HepG2 (cell line): ENCODE data around the gene CCDC197. TPM values are rescaled to one million over a fixed set of nuclear protein-coding genes. Genes with fewer than 3 reads are reported as not detected.
A peak's percentile ranks its signal among the peaks of the same experiment; 100 is the strongest.

Experiments
- ATAC-seq: fragments of 200-7000 bp; cut with Tn5 transposase; 3 replicates; pipeline ENCODE4 v1.9.1; 2020; ENCODE audit warnings: mild to moderate bottlenecking, moderate library complexity
- BruUV-seq: library from RNA; stranded (reverse); fragments of 400-500 nt; replicated peaks from 2 replicates; lab custom pipeline; 2021; lab: Mats Ljungman, UMichigan
- CTCF ChIA-PET: fragments of 300-600 bp; formaldehyde crosslinking; extraction: SDS; loops from one replicate; lab custom pipeline; 2021; ENCODE audit warnings: low total read pairs, inconsistent platforms, low intra/inter-chr PET ratio; lab: Yijun Ruan, JAX
- POLR2A ChIA-PET: fragments of 350-600 bp; sonication (Branson Sonifier 250); formaldehyde crosslinking; loops from one replicate; lab custom pipeline; 2020; ENCODE audit warnings: antibody characterized with exemption, inconsistent platforms; lab: Yijun Ruan, JAX
- DNase-seq: peaks from one replicate; pipeline ENCODE4 v3.0.0-alpha.2; 2015; ENCODE audit warnings: low spot score
- FAIRE-seq: peaks from 3 replicates; lab custom pipeline; 2011; peaks lifted over from hg19 to GRCh38; lab: Jason Lieb, UNC
- H2AFZ ChIP-seq: one replicate; pipeline ENCODE4 v1.6.1; 2011; ENCODE audit warnings: low read length, inconsistent platforms
- H3K27ac ChIP-seq: fragments of 300-600 bp; 3 replicates; pipeline ENCODE4 v1.8.0; 2011; ENCODE audit warnings: mixed run types, mild to moderate bottlenecking, mixed read lengths, low read length, inconsistent platforms; ENCODE audit not compliant: insufficient read depth; ENCODE audit errors: extremely low read length
- H3K27me3 ChIP-seq, 2 experiments: fragments of 200-600 bp in 1 of 2; 2 replicates in 1 of 2; 3 replicates in 1 of 2; pipeline versions ENCODE4 v1.6.0 to v1.8.0; 2011; ENCODE audit warnings: low read length in 2 of 2, mild to moderate bottlenecking in 2 of 2, moderate library complexity in 2 of 2, inconsistent platforms in 1 of 2; ENCODE audit not compliant: insufficient read depth in 2 of 2, control insufficient read depth in 1 of 2
- H3K36me3 ChIP-seq, 2 experiments: fragments of 200-600 bp in 1 of 2; replicated peaks in 1 of 2; 2 replicates in 1 of 2; 3 replicates in 1 of 2; pipeline versions ENCODE4 v1.5.1 to v1.8.0; 2011; ENCODE audit warnings: low read length in 2 of 2, inconsistent platforms in 1 of 2; ENCODE audit not compliant: insufficient read depth in 2 of 2, control insufficient read depth in 1 of 2
- H3K4me1 ChIP-seq: 2 replicates; pipeline ENCODE4 v1.5.1; 2012; ENCODE audit warnings: low read length, inconsistent platforms; ENCODE audit not compliant: insufficient read depth
- H3K4me2 ChIP-seq: 2 replicates; pipeline ENCODE4 v1.6.0; 2011; ENCODE audit warnings: low read depth, low read length, inconsistent platforms
- H3K4me3 ChIP-seq, 3 experiments: fragments of 200-600 bp in 1 of 3; sonication (generic), shearing (Covaris generic) in 1 of 3; replicated peaks in 1 of 3; 2 replicates each; pipeline ENCODE4 v1.5.1; 2011 to 2016; ENCODE audit warnings: low read length in 3 of 3, inconsistent platforms in 2 of 3, low read depth in 2 of 3, mild to moderate bottlenecking in 2 of 3, control low read depth in 1 of 3, mixed read lengths in 1 of 3; ENCODE audit not compliant: insufficient read depth in 1 of 3
- H3K79me2 ChIP-seq: one replicate; pipeline ENCODE4 v1.6.1; 2011; ENCODE audit warnings: low read length, inconsistent platforms; ENCODE audit not compliant: insufficient read depth
- H3K9ac ChIP-seq: 2 replicates; pipeline ENCODE4 v1.6.0; 2011; ENCODE audit warnings: mild to moderate bottlenecking, low read depth, low read length, inconsistent platforms; ENCODE audit not compliant: insufficient read depth
- H3K9me3 ChIP-seq: 2 replicates; pipeline ENCODE4 v1.5.1; 2012; ENCODE audit warnings: mild to moderate bottlenecking, low read length
- H4K20me1 ChIP-seq: 2 replicates; pipeline ENCODE4 v1.6.0; 2011; ENCODE audit warnings: inconsistent platforms, mild to moderate bottlenecking, low read length, moderate library complexity; ENCODE audit not compliant: insufficient read depth
- HNF1A ChIP-seq, 2 experiments: sonication (generic) in 1 of 2; formaldehyde crosslinking in 1 of 2; IDR thresholded peaks; 2 replicates each; pipeline versions ENCODE4 v1.4.0 to v1.6.1; 2016 to 2020; ENCODE audit warnings: borderline replicate concordance in 1 of 2, low read depth in 1 of 2, mild to moderate bottlenecking in 1 of 2, missing genetic modification reagents in 1 of 2
- MTA1 ChIP-seq: sonication (generic); formaldehyde crosslinking; IDR thresholded peaks from 2 replicates; pipeline ENCODE4 v1.4.0; 2020; ENCODE audit warnings: missing genetic modification reagents, mild to moderate bottlenecking, borderline replicate concordance
- NAIF1 ChIP-seq: sonication (generic); formaldehyde crosslinking; IDR thresholded peaks from 2 replicates; pipeline ENCODE4 v1.5.0; 2020; ENCODE audit warnings: mild to moderate bottlenecking, missing genetic modification reagents, borderline replicate concordance
- THAP7 ChIP-seq: sonication (generic); formaldehyde crosslinking; IDR thresholded peaks from 2 replicates; pipeline ENCODE4 v1.8.1; 2023; ENCODE audit warnings: mild to moderate bottlenecking, missing genetic modification reagents
- YEATS4 ChIP-seq: sonication (generic); formaldehyde crosslinking; IDR thresholded peaks from 2 replicates; pipeline ENCODE4 v1.4.0; 2020; ENCODE audit warnings: missing genetic modification reagents, borderline replicate concordance
- ZHX2 ChIP-seq, 2 experiments: sonication (generic) in 1 of 2; formaldehyde crosslinking in 1 of 2; IDR thresholded peaks; 2 replicates each; pipeline versions ENCODE4 v1.6.1 to v1.9.0; 2014 to 2022; ENCODE audit warnings: antibody characterized with exemption in 1 of 2, borderline replicate concordance in 1 of 2, inconsistent platforms in 1 of 2, low read depth in 1 of 2, missing genetic modification reagents in 1 of 2
- ZMYM3 ChIP-seq: sonication (generic); formaldehyde crosslinking; IDR thresholded peaks from 2 replicates; pipeline ENCODE4 v1.5.1; 2020; ENCODE audit warnings: mild to moderate bottlenecking, missing genetic modification reagents
- ZNF138 ChIP-seq: sonication (generic); formaldehyde crosslinking; IDR thresholded peaks from 2 replicates; pipeline ENCODE4 v1.5.0; 2020; ENCODE audit warnings: mild to moderate bottlenecking, low read depth, missing genetic modification reagents
- ZNF652 ChIP-seq: IDR thresholded peaks from 2 replicates; pipeline ENCODE4 v1.6.1; 2016; ENCODE audit warnings: low read depth, borderline replicate concordance
- ZNF883 ChIP-seq: sonication (generic); formaldehyde crosslinking; IDR thresholded peaks from 2 replicates; pipeline ENCODE4 v1.5.1; 2020; ENCODE audit warnings: mild to moderate bottlenecking, missing genetic modification reagents; ENCODE audit errors: not compliant biosample characterization
- WGBS: methylation state at CpG from one replicate; pipeline ENCODE4 v1.1.6; 2017; ENCODE audit warnings: low lambda C conversion rate; 5-methylcytosine and 5-hydroxymethylcytosine counted together
- in situ Hi-C: cut with HindIII; loops from 2 replicates; pipeline ENCODE4 v1.10.0; 2017; ENCODE audit warnings: low pct_unique_long_range_greater_than_20kb; ENCODE audit not compliant: extremely low pct_ligation_motif_present
- intact Hi-C: fragments of 100-400 bp; cut with micrococcal nuclease; formaldehyde crosslinking; loops from one replicate; pipeline ENCODE4 v1.10.0; 2022; ENCODE audit not compliant: unreplicated experiment
- polyA plus RNA-seq, 8 experiments: library from polyadenylated mRNA; depleted of rRNA in 3 of 8; stranded (reverse) in 7 of 8; unstranded in 1 of 8; fragments of >200 nt; fragmentation: Illumina TruSeq in 4 of 8; extraction: Trizol in 4 of 8; gene quantifications; 2 replicates each; pipeline versions ENCODE4 v1.2.1 to v1.2.3, GENCODE V29; 2011 to 2016; ENCODE audit warnings: low read depth in 4 of 8, missing spikeins in 1 of 8, mixed read lengths in 1 of 8; ENCODE audit not compliant: insufficient read depth in 1 of 8
- total RNA-seq, 5 experiments: library from RNA; depleted of rRNA; stranded (reverse); fragments of >200 nt; fragmentation: Illumina TruSeq; extraction: Trizol; gene quantifications; 2 replicates each; pipeline ENCODE4 v1.2.3, GENCODE V29; 2016; ENCODE audit warnings: low read depth in 1 of 5

The CCDC197 gene
- total and polyA plus RNA-seq, 2 of the 13 experiments (the other 11 are each of a cell fraction or from before 2014, with no cell fraction given): 0.11 to 0.13 TPM

- Histone ChIP-seq H3K9me3 (no peaks in the 10 kb centered on the region), H3K36me3 (no peaks in the 10 kb centered on the region), H2AFZ (peak overlapping the region; percentile 62), H3K4me2 (peak overlapping the region; percentile 98), H4K20me1 (no peaks in the 10 kb centered on the region), H3K4me3 (peak overlapping the region; percentile 25 to 66 (median 58)), H3K27me3 (no peaks in the 10 kb centered on the region), H3K9ac (peak overlapping the region; percentile 44), H3K27ac (no peak overlapping the region), H3K79me2 (no peaks in the 10 kb centered on the region), H3K4me1 (peaks cover 68% of the 10 kb centered on the region)
- FAIRE-seq (no peak), DNase-seq (no peak), ATAC-seq (peak; percentile 45)
- POLR2A ChIA-PET: interaction anchor here (2.2 to 2.4 kb wide), 2 partner anchors 12 to 13 kb away, joined by 11 to 14 read pairs; no protein-coding TSS in a partner anchor
- in situ Hi-C loops (no loop called here), intact Hi-C loops (loop anchor here (1.0 to 10.0 kb wide), 2 partner anchors 16 to 181 kb away; no protein-coding TSS in a partner anchor)
- BruUV-seq: no TSS peak
- WGBS: 36% methylated on average over 12 of the region's 18 CpGs
- CTCF ChIA-PET: interaction anchor here (0.8 to 2.0 kb wide), 5 partner anchors 14 to 49 kb away, joined by 3 to 23 read pairs (median 4); no protein-coding TSS in a partner anchor
- no peak for TF ChIP-seq ZNF138 (CRISPR knock-in tag)
- TF ChIP-seq ZMYM3 (CRISPR knock-in tag): peak; percentile 46; the same call in 1 of the 2 replicates
- TF ChIP-seq ZNF652 (CRISPR knock-in tag): no peak
- peak; percentile 66 for TF ChIP-seq ZNF883 (CRISPR knock-in tag)
- TF ChIP-seq THAP7 (CRISPR knock-in tag): 0 out of 2 replicates have a peak, but pooled peaks have one; percentile 46
- TF ChIP-seq MTA1: no peak
- no peak for TF ChIP-seq ZHX2 (IDR thresholded peaks at IDR 0.05; ENCODE audit: low read depth)
- TF ChIP-seq ZHX2 (CRISPR knock-in tag; IDR thresholded peaks at IDR 0.05; ENCODE audit: borderline replicate concordance): no peak
- TF ChIP-seq HNF1A (IDR thresholded peaks at IDR 0.05; ENCODE audit: low read depth): no peak
- TF ChIP-seq HNF1A (CRISPR knock-in tag; IDR thresholded peaks at IDR 0.05; ENCODE audit: borderline replicate concordance): no peak
- TF ChIP-seq YEATS4 (CRISPR knock-in tag): peak; percentile 36; the same call in 1 of the 2 replicates
- TF ChIP-seq NAIF1 (CRISPR knock-in tag): no peak
These were observed 43.2 kb upstream of the CCDC197 start for GRCh38 chr14:93953739-93954515.
